ENCODE measurements around the gene TAS2R38. TPM values are rescaled to one million over a fixed set of nuclear protein-coding genes. Genes with fewer than 3 reads are reported as not detected.

TAS2R38 gene
- total RNA-seq, 1 experiment from 2014 or later: not detected

GRCh38 chr7:141992688-141993087, 19.1 kb upstream of the TAS2R38 start:
- POLR2A ChIA-PET: no interaction called here
- Mint-ChIP-seq H3K36me3 (ENCODE audit: insufficient read depth, unreplicated experiment) (no peaks in the 10 kb centered on the region), H3K4me3 (ENCODE audit: unreplicated experiment) (no peak overlapping the region), H3K9me3 (ENCODE audit: unreplicated experiment) (peaks cover 19% of the 10 kb centered on the region), H3K27me3 (ENCODE audit: insufficient read depth, unreplicated experiment) (no peaks in the 10 kb centered on the region), H3K27ac (ENCODE audit: unreplicated experiment) (no peak overlapping the region), H3K4me1 (ENCODE audit: low read depth, unreplicated experiment) (peaks cover 17% of the 10 kb centered on the region)
- intact Hi-C loops (cut with micrococcal nuclease; ENCODE audit: unreplicated experiment): no loop called here
- H3K4me1 ChIP-seq: 0 out of 2 replicates have a peak, but pooled peaks cover 4% of the 10 kb centered on the region
- no peak overlapping the region for H3K4me3 ChIP-seq (ENCODE audit: low read depth, low read length)
- DNase-seq: no peak
- TF ChIP-seq CTCF (IDR thresholded peaks at IDR 0.05; ENCODE audit: insufficient read depth in 1 of 2, low read depth in 1 of 2, low read length in 1 of 2, severe bottlenecking in 1 of 2, unreplicated experiment in 1 of 2): no peak
- no peaks in the 10 kb centered on the region for H3K36me3 ChIP-seq (ENCODE audit: control insufficient read depth, insufficient read depth, low read length)
- CTCF ChIA-PET: no interaction called here
- no TSS peak for BruUV-seq (replicated peaks)
- H3K27me3 ChIP-seq (replicated peaks; ENCODE audit: control insufficient read depth, insufficient read depth, low read length): no peaks in the 10 kb centered on the region
- H3K9me3 ChIP-seq: no peaks in the 10 kb centered on the region

- Mint-ChIP-seq H3K4me1 (ENCODE audit: low read depth, unreplicated experiment) (peaks cover 17% of the 10 kb centered on the region), H3K36me3 (ENCODE audit: insufficient read depth, unreplicated experiment) (no peaks in the 10 kb centered on the region), H3K4me3 (ENCODE audit: unreplicated experiment) (no peak overlapping the region), H3K27ac (ENCODE audit: unreplicated experiment) (no peak overlapping the region), H3K27me3 (ENCODE audit: insufficient read depth, unreplicated experiment) (no peaks in the 10 kb centered on the region), H3K9me3 (ENCODE audit: unreplicated experiment) (peaks cover 15% of the 10 kb centered on the region)
- H3K4me1 ChIP-seq: 0 out of 2 replicates have a peak, but pooled peaks cover 4% of the 10 kb centered on the region
- intact Hi-C loops (cut with micrococcal nuclease; ENCODE audit: unreplicated experiment): no loop called here
- no TSS peak for BruUV-seq (replicated peaks)
- H3K27me3 ChIP-seq (replicated peaks; ENCODE audit: control insufficient read depth, insufficient read depth, low read length): no peaks in the 10 kb centered on the region
- POLR2A ChIA-PET: no interaction called here
- no peak overlapping the region for H3K4me3 ChIP-seq (ENCODE audit: low read depth, low read length)
- no peak for DNase-seq
- CTCF ChIA-PET: no interaction called here
- H3K36me3 ChIP-seq (ENCODE audit: control insufficient read depth, insufficient read depth, low read length): no peaks in the 10 kb centered on the region
- H3K9me3 ChIP-seq: no peaks in the 10 kb centered on the region
- no peak for TF ChIP-seq CTCF (IDR thresholded peaks at IDR 0.05; ENCODE audit: insufficient read depth in 1 of 2, low read depth in 1 of 2, low read length in 1 of 2, severe bottlenecking in 1 of 2, unreplicated experiment in 1 of 2)
These were observed 18.6 kb upstream of the TAS2R38 start for GRCh38 chr7:141992156-141992555.

GRCh38 chr7:141991140-141991539, 17.6 kb upstream of the TAS2R38 start:
- intact Hi-C loops (cut with micrococcal nuclease; ENCODE audit: unreplicated experiment): no loop called here
- H3K9me3 Mint-ChIP-seq (ENCODE audit: unreplicated experiment): peaks cover 5% of the 10 kb centered on the region
- H3K4me1 ChIP-seq: 0 out of 2 replicates have a peak, but pooled peaks cover 4% of the 10 kb centered on the region
- POLR2A ChIA-PET: no interaction called here
- no peak for DNase-seq
- H3K27me3 ChIP-seq (replicated peaks; ENCODE audit: control insufficient read depth, insufficient read depth, low read length): no peaks in the 10 kb centered on the region
- H3K4me3 ChIP-seq (ENCODE audit: low read depth, low read length): no peak overlapping the region
- no peak for TF ChIP-seq CTCF (IDR thresholded peaks at IDR 0.05; ENCODE audit: insufficient read depth in 1 of 2, low read depth in 1 of 2, low read length in 1 of 2, severe bottlenecking in 1 of 2, unreplicated experiment in 1 of 2)
- CTCF ChIA-PET: no interaction called here
- H3K36me3 ChIP-seq (ENCODE audit: control insufficient read depth, insufficient read depth, low read length): no peaks in the 10 kb centered on the region
- no TSS peak for BruUV-seq (replicated peaks)
- peaks cover 17% of the 10 kb centered on the region for H3K4me1 Mint-ChIP-seq (ENCODE audit: low read depth, unreplicated experiment)
- H3K4me3 Mint-ChIP-seq (ENCODE audit: unreplicated experiment): no peak overlapping the region
- H3K36me3 Mint-ChIP-seq (ENCODE audit: insufficient read depth, unreplicated experiment): no peaks in the 10 kb centered on the region
- no peaks in the 10 kb centered on the region for H3K27me3 Mint-ChIP-seq (ENCODE audit: insufficient read depth, unreplicated experiment)
- no peaks in the 10 kb centered on the region for H3K9me3 ChIP-seq
- H3K27ac Mint-ChIP-seq (ENCODE audit: unreplicated experiment): no peak overlapping the region

All from Caco-2 (cell line).